Measurements from ENCODE around the gene NIF3L1.

DNA sequence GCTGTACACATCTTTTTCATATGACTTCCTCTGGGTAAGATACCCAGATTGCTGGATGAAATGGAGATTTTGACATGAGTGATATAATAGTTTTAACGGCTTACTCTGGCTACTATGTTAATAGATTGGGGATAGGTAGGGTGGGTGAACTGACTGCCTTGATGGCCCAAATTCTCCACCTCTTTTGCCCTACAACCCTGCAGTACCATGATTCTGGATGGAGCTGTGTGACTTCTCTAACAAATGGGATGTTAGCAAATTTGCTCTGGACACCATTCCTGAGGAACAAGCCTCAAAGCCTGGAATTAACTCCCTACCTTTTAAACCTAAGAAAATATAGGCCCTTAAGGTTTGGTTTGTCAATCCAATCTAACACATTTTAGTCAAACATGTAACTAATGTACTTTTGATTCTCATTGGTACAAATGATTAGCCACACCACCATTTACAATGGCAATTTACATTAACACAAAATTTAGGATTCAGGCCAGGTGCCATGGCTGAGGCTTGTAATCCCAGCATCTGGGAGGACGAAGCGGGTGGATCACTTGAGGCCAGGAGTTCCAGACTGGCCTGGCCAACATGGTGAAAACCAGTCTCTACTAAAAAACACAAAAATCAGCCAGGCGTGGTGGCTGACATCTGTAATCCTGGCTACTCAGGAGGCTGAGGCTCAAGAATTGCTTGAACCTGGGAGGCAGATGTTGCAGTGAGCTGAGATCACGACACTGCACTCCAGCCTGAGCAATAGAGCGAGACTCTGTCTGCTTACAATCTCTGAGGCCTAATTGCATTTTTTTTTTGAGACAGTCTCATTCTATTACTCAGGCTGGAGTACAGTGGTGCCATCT lies 37.5 kb upstream of the NIF3L1 start:
- TF ChIP-seq, protein P1, sequence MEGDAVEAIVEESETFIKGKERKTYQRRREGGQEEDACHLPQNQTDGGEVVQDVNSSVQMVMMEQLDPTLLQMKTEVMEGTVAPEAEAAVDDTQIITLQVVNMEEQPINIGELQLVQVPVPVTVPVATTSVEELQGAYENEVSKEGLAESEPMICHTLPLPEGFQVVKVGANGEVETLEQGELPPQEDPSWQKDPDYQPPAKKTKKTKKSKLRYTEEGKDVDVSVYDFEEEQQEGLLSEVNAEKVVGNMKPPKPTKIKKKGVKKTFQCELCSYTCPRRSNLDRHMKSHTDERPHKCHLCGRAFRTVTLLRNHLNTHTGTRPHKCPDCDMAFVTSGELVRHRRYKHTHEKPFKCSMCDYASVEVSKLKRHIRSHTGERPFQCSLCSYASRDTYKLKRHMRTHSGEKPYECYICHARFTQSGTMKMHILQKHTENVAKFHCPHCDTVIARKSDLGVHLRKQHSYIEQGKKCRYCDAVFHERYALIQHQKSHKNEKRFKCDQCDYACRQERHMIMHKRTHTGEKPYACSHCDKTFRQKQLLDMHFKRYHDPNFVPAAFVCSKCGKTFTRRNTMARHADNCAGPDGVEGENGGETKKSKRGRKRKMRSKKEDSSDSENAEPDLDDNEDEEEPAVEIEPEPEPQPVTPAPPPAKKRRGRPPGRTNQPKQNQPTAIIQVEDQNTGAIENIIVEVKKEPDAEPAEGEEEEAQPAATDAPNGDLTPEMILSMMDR (IDR thresholded peaks at IDR 0.05; ENCODE audit: poor library complexity): no peak
- TF ChIP-seq EZH2phosphoT487 (IDR thresholded peaks at IDR 0.05; ENCODE audit: low read depth, severe bottlenecking, unreplicated experiment) (no peak), EZH2 (IDR thresholded peaks at IDR 0.05; ENCODE audit: borderline replicate concordance) (no peak)
